ENCODE results near the gene ZC3HAV1.

DNA sequence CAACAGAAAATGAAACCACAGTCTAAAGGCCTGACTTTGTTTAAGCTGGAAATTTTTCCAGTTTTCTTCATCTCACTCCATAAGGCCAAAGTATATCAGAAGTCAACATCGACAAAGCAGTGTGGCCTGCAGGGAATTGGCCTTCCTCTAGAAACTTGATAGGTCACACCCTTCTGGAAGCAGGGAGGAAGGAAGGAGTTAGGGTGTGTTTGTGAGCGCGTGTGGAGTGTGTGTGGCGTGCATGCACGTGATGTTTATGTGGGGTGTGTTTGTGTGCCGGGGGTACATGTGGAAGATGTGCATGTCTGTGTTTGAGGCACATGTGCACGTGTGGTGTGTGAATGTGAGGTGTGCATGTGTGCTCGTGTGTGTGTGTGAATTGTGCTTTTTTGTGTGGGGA is 28.6 kb downstream of the ZC3HAV1 start:
- TF ChIP-seq, protein P1, sequence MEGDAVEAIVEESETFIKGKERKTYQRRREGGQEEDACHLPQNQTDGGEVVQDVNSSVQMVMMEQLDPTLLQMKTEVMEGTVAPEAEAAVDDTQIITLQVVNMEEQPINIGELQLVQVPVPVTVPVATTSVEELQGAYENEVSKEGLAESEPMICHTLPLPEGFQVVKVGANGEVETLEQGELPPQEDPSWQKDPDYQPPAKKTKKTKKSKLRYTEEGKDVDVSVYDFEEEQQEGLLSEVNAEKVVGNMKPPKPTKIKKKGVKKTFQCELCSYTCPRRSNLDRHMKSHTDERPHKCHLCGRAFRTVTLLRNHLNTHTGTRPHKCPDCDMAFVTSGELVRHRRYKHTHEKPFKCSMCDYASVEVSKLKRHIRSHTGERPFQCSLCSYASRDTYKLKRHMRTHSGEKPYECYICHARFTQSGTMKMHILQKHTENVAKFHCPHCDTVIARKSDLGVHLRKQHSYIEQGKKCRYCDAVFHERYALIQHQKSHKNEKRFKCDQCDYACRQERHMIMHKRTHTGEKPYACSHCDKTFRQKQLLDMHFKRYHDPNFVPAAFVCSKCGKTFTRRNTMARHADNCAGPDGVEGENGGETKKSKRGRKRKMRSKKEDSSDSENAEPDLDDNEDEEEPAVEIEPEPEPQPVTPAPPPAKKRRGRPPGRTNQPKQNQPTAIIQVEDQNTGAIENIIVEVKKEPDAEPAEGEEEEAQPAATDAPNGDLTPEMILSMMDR (conservative IDR thresholded peaks at IDR 0.05 in 1 of 2, IDR thresholded peaks at IDR 0.05 in 1 of 2; ENCODE audit: extremely low read depth in 1 of 2, insufficient read depth in 1 of 2, low read depth in 1 of 2, low read length in 2 of 2), result no peak
- TF ChIP-seq EZH2 (IDR thresholded peaks at IDR 0.05; ENCODE audit: borderline replicate concordance, low read length), result no peak

All from mammary epithelial cell (primary cell).